ENCODE data around the gene NDUFAF7.
"Not testable (repeated sequence)": the region's sequence is repeated elsewhere in the genome, so short reads cannot be mapped to it uniquely, and the experiment has no call there.

NDUFAF7 gene, protein sequence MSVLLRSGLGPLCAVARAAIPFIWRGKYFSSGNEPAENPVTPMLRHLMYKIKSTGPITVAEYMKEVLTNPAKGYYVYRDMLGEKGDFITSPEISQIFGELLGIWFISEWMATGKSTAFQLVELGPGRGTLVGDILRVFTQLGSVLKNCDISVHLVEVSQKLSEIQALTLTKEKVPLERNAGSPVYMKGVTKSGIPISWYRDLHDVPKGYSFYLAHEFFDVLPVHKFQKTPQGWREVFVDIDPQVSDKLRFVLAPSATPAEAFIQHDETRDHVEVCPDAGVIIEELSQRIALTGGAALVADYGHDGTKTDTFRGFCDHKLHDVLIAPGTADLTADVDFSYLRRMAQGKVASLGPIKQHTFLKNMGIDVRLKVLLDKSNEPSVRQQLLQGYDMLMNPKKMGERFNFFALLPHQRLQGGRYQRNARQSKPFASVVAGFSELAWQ

DNA sequence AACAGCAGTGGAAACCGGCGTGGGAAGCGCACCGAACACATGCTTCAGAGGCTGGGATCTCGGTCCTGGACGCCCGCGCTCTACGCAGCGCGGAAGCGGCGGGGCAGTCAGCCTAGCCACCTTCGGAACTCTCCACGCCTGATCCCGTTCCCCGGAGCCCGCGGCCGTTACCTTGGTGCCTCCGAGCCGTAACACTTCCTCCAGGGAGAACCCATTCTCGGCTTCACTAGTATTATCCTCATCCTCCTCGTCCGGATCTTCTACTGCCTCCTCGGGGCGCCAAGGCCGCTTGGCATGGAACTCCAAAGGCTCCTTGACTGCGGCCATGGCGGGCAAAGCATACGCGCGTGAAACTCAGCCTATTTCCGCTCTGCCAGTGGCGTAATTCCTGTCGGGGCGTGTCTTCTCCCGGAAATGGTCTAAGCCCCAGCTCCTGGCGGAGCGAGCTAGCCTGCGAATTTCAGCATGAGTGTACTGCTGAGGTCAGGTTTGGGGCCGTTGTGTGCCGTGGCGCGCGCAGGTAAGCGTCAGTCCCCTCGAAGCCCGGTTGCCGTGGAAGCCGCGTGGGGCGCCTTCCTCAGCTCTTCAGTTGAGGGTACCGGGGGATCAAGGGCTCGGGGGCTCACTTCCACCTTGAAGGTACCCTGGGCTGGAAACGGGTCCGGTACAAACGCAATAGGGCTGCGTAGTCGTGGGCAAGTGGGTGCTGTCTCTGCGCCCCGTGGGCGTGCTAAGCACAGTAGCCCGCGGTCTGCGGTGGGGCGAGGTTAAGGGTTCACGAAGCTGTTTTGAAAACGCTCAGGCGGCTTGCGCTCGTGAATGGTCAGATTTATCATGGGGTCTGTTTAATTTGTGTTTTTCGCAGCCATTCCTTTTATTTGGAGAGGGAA, at the start of gene NDUFAF7, which contains the start of gene CEBPZ:
TSS of gene NDUFAF7 (plus strand) at position 418 of the 890 bp plus-strand sequence. CDS start at position 466, 48 bp downstream.
TSS of gene CEBPZ (minus strand) at position 356 of the 890 bp plus-strand sequence. CDS start at position 327, 29 bp downstream.
- DNase-seq = peak; percentile 87 to 90

DNA sequence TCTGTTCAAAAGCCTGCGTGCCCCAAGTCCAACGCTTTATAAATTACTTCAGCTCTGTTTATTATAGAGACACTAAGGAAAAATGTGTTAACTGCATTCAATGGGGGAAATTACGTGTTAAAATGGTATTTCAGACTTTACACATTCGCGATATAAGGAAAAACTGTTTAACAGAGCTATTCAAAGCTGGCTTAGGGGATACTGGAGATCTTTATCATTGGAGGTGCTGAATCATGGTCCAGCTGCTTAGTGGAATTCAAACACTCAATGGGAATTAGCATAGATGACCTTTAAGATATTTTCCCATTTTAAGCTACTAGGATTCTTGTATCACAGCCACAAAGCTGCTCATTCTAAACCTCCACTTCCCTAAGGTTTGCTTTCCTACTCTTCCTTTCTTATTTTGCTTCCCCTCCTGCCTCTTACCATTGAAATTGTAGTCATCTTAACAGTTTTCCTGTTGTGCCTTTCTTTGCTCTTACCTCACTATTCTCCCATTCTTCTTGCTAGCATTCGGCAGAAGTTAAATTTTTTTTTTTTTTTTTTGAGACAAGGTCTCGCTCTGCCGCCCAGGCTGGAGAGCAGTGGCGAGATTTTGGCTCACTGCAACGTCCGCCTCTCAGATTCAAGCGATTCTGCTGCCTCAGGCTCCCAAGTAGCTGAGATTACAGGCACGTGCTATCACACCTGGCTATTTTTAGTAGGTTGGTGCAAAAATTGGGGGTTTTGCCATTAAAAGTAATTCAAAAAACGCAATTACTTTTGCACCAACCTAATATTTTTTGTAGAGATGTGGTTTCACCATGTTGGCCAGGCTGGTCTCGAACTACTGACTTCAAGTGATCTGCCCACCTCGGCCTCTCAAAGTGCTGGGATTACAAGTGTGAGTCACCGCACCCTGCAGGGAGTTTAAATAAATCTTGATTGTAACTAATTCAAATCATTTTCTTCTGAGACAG, 49.5 kb upstream of the NDUFAF7 start:
- DNase-seq = no peak

DNA sequence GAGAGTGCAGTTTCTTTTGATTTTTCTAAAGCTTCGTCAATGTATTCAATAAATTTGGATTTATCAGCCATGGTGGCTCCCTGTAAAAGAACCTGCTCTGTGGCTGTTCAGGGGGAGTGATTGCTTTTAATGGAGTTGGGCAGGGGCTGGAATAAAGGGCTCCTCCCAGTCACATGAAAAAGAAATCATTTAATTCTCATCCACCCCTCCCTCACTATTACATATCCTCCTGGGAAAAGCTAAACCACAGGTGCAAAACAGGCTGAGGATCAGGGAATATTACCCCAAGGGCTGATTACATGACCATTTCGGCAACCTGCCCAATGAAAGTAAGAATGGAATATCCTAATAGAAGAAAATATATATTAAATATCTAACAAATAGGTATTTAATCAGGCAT, 42.9 kb upstream of the NDUFAF7 start, which contains the start of gene SULT6B1:
TSS of gene SULT6B1 (minus strand) at position 101 of the 400 bp plus-strand sequence. CDS start at position 71, 30 bp downstream.
- DNase-seq = no peak

DNA sequence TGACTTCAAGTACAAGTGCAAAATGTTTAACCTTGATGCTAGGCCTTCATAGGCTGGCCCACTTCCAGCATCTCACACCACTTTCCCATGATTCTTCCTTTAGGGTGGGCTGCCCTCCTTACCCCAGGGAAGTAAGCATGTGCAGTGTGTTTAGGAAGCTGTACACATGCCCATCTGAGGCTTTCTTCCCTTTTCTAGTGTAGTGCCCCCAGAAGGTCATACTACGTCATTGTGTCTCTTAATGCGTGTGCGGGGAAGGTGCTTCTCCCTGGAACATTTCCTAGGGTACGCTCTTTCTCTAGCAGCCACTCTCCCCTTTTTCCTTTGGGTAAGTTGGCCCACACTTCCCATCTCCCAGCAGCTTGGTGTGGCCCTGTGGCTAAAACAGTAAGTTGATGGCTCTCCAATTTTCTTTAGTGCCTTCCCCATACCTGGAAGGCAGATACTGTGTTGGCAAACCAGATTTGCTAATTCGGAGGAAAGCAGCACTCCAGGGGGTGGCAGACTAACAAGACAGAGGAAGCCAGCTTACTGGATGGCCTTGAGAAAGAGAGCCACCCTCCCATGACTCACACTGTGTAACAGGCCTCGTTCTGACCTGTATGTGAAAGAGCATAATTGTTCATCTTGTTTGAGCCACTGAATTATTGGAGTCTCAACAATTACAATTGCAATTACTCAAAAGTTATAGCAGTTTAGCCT, 41.9 kb upstream of the NDUFAF7 start:
- no peak for DNase-seq

DNA sequence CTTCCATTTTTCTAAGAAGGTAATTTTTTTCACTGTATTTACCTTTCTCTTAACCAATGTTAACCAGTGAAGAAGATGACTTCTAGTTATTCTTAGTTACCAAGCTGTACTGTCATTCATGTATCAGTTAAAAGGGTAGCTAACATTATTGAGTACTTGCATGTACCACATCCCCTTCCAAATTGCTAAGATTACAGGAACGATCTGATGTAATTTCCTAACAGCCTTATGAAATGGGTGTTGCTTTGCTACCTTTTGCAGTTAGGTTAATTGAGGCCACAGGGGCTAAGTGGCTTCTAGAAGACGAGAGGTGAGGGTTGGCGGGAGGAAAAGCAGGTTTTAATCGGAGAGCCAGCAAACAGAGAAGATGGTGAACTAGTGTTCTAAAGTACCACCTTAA, 41.2 kb upstream of the NDUFAF7 start:
- DNase-seq = no peak

DNA sequence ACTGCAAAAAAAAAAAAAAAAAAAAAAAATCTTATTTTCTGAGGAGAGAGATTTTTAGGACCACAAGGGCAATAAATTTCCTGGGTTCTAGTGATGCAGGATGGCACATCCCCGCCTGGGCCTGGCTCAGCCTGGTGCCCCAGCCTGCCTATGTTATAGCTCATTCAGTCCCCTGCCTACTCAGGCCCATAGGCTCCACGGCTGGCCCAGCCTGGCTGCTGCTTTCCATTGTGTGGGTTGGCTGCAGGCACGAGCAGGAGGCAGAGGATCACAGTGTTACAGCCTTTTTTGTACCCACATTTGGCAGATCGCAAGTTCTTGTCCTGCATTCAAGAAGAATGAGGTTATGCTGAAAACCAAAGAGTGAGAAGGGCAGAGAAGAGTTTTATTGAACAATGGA, 40.2 kb upstream of the NDUFAF7 start:
- DNase-seq = no peak

DNA sequence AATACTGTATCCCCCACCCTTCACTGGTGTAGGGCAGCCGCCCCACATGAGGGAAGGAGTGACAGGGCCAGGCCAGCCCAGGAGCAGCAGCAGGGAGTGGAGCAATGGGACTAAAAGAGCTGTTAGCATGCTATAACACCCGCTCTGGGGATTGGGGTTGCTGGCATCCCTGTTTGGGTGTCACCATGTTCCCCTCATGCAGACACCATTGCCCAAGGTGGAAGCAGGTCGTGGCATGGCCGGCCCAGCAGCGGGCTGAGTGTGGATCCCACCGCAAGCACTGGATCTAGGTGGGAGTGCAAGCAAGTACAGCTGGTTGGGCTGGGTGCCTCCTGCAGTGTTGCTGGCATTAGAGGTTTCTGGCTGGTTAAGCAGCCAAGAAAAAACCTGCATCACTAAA, 39.7 kb upstream of the NDUFAF7 start:
- DNase-seq = no peak

DNA sequence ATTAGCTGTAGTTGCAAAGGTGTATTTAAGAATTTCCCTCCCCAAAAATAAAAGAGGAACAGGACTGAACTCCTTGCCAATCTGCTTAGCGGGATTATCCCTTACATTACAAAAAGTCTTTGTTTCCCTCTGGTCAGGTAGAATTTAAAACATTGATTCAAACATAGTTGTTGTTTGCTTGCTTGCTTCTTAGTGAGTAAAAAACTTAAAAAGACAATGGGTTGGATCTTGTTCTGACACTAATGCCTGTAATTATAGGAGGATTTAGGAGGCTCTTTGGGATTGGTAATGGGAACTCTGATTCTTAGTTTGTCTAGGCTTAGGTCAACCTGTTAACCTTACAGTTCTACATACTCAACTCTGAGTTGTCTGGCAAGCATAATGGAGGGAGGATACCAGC, 38.9 kb upstream of the NDUFAF7 start:
- DNase-seq = no peak

DNA sequence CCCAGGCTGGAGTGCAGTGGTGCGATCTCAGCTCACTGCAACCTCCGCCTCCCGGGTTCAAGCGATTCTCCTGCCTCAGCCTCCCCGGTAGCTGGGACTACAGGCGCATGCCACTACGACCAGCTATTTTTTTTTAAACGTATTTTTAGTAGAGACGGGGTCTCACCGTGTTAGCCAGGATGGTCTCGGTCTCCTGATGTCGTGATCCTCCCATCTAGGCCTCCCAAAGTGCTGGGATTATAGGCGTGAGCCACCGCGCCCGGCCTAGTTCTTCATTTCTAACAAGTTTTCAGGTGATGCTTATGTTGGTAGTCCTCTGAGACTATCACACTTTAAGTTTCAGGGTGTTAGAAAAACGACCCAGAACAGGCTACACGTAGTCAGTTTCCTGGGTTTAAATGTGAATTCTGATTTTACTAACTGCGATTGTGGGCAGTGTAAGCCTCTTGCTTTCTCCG, 35.6 kb upstream of the NDUFAF7 start:
- DNase-seq = not testable (repeated sequence)

DNA sequence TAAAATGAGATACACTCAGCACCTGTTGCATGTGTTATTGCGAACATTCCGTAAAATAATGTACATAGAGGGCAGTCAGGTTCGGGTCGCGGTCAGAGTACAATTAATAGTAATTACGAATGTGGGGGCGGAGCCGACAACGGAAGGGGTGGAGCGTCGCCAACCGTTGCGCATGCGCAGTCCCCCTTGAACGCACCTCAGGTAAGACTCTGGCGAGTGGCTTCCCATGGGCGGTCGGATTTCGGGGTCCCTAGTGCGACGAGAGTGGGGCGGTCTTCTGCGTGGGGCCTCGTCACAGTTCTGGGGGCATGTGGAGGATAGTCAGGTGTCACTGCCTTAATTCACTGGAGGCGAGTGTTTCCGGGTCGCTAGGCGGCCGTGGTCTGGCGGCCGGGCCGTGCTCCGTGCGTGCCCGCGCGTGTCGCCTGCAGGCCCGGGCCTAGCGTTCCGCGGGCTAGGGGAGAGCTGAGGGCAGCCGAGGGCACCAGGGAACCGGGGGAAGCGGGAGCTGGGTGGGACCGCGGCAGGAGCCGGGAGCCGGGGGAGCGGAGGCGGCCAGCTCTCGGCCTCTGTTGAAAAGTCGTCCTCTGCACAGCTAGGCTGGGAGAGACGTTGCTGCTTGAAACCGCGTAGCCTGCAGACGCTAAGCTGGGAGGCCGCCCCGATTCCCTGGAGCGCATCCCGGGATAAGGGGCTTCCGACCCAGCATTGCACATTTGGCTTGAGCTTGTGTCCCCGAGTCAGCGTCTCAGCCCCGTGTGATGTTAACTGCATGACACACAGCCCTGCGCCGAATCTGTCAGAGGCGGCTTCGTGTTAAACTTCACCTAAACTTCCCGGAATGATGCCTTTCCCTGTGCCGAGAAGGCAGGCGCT, 34.9 kb upstream of the NDUFAF7 start, which contains the start of gene CEBPZOS:
TSS of gene CEBPZOS (plus strand) at position 177 of the 876 bp plus-strand sequence. CDS start 3,209 bp downstream, outside the sequence.
- DNase-seq = peak; percentile 91 to 94

DNA sequence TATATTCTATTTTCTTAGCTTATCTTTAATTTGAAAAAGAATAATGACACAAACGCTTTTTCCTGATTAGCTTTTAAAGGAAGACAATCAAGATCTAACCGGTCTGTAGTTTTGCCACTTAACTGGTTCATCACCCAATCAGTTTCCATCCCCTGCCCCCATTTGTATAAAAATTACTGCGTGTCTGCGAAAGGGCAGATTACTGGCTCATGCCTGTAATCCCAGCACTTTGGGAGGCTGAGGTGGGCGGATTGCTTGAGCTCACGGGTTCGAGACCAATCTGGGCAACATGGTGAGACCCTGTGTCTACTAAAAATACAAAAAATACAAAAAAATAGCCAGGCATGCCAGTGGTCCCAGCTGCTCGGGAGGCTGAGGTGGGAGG, 32.8 kb upstream of the NDUFAF7 start:
- no peak for DNase-seq

DNA sequence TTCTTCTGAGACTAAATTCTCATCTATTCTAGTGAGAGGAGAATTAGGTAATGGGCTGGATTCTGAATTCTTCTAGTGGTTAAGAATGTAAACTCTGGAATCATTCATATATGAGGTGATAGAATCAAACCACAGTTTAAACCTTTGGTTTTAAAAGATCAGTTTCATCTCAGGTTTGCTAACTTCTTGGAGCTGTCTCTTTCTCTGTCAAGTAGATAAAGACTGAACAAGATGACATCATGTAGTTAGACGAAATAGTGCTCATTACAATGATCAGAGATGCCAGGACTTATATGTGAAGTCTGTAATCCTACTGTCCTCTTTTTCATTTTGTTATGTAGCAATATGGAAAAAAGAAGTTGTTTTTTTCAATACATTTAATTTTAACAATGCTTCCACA, 30.2 kb upstream of the NDUFAF7 start:
- no peak for DNase-seq

DNA sequence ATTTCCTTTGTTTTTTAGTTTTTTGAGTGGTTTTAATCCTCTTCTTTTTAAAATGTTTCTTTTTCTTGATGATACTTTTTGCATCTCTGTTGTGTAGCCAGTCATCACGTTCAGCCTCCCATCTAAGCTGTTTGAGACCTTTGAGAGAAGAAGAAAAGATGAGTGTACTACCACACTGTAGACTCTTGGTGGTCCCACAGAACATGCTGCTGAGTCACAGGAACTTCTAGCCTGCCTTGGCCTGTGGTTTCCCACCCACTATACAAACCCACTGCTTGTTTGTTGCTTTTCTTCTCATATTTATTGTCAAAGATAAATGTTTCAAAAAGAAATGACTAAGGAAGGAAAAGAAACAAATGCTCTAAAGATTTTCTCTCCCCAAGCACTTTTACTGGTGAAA, 29.7 kb upstream of the NDUFAF7 start:
- DNase-seq = peak in 1 of 2 donors; percentile 30

DNA sequence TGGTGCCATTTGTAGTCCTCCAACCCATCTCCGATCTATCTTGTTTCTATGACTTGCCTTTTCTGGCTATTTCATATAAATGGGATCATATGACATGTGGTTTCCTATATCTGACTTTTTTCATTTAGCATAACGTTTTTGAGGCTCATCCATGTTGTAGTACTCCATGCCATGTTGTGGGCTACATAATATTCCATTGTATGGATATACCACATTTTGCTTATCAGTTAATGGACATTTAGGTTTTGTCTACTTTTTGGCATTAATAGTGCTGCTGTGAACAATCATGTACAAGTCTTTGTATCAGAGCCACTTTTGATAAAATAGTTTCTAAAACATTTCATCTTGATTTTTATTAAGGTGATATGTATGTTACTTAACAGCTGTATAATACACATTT, 27.8 kb upstream of the NDUFAF7 start:
- DNase-seq = no peak

DNA sequence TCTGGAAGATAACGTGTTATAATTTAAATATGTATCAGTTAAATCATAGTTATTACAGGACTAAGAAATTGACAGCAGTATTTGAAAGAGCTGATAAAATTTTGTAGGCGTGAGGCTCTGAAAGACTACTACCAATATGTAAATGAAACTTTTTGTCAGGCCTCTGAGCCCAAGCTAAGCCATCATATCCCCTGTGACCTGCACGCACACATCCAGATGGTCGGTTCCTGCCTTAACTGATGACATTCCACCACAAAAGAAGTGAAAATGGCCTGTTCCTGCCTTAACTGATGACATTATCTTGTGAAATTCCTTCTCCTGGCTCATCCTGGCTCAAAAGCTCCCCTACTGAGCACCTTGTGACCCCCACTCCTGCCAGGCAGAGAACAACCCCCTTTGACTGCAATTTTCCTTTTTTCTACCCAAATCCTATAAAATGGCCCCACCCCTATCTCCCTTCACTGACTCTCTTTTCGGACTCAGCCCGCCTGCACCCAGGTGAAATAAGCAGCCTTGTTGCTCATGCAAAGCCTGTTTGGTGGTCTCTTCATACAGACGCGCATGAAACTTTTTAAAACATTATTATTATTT, 26.3 kb upstream of the NDUFAF7 start:
- not testable (repeated sequence) for DNase-seq

DNA sequence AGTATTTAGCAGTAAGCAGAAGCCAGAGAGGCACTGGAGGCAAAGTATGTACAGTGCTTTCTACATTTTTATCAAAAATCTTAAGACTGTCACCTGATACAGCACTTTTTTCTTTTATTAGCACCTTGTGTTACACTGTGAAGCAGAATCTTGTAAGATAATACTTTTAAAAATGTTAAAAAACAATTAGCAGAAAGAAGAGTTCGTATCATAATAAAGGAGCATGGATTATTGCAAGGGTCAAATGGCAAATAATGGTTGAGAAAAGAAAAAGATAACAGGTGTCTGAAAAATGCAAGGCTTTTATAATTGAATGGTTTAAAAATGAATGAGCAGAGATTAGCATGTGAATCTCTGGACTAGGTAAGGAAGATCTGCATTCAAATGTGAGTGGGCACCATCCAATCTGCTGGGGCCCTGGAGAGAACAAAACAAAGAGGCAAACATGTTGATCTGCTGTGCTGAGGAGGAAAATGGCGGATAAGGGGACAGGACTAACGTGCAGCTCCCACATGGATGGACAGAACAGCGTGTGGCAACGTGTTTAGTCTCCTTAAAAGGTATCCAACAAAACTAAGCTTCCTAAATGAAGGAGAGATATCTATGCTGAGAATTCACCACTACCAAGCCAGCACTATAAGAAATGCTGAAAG, 25.6 kb upstream of the NDUFAF7 start:
- no peak for DNase-seq

DNA sequence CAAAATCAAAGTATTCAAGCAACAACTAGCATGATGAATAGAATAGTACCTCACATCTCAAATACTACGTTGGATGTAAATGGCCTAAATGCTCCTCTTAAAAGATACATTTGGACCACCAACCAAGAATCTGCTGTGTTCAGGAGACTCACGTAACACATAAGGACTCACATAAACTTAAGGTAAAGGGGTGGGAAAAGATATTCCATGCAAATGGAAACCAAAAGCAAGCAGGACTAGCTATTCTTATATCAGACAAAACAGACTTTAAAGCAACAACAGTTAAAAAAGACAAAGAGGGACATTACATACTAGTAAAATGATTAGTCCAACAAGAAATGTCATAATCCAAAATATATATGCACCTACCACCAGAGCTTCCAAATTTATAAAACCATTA, 24.7 kb upstream of the NDUFAF7 start:
- DNase-seq = not testable (repeated sequence)

DNA sequence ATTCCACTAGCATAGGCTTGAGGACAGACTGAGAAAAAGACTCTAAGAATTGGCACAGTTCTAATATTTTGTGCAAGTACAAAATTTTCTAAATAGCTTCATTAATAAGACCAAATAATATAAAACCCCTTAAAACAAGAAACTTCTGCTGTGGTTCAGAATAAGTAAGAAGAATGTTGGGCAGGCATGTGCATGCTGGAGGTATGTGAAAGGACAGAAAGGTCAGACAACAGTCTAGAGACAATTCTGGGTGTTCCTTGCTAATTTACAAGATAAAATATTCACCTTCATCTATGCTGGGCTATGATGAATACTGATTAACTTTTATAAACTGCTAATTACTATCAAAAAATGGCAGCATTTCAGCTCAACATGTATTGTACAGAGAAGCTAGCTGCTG, 20.2 kb upstream of the NDUFAF7 start:
- DNase-seq = no peak

DNA sequence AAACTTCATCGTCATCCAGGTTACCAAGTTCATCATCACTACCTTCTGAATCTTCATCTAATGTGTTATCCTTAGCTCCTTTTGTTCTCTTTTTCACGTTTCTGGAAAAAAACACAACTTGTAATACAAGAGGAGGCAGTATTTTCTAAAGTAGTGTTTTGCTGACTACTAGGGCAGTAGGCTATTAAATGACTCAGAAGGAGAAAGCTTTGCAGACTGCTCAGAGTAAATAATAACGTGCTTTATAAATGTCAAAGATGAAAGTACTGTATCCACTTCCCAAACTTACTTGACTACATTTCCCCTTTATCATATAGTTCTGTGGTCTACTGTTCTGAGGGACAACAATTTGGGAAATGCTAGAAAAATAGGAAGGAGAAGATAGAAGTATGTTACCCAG, 19.5 kb upstream of the NDUFAF7 start:
- no peak for DNase-seq

Measured in CD4-positive, alpha-beta T cell treated with Interferon alpha-2 for 1 hour (primary cell).